T-helper 1 cell (primary cell): ENCODE data around the gene MXD4.

Experiments used
- DNase-seq, 5 donors: peaks; one replicate each; pipeline ENCODE4 v3.0.0-alpha.2; 2012 to 2020
- total RNA-seq, 4 donors: gene quantifications; one replicate each; lab custom pipeline; 2026; lab: John Stamatoyannopoulos, UW

The MXD4 gene, protein sequence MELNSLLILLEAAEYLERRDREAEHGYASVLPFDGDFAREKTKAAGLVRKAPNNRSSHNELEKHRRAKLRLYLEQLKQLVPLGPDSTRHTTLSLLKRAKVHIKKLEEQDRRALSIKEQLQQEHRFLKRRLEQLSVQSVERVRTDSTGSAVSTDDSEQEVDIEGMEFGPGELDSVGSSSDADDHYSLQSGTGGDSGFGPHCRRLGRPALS
- 80.7 to 113 (median 91.7) reads per million in 4 donors for total RNA-seq

DNA sequence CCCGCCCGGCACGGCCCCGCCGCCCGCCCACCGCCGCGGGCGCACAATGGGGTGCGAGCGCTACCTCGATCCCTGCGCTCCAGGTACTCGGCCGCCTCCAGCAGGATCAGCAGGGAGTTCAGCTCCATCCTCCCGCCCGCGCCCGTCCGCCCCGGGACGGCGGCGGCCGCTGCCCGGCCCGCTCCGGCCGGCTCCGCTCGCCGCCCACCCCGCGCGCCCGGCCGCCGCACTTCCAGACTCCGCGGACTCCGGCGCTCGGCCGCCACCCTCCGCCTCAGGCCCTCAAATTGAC, at the start of gene MXD4:
TSS of gene MXD4 (minus strand) at position 257 of the 292 bp plus-strand sequence. CDS start at position 128, 129 bp downstream.
- no peak for DNase-seq

DNA sequence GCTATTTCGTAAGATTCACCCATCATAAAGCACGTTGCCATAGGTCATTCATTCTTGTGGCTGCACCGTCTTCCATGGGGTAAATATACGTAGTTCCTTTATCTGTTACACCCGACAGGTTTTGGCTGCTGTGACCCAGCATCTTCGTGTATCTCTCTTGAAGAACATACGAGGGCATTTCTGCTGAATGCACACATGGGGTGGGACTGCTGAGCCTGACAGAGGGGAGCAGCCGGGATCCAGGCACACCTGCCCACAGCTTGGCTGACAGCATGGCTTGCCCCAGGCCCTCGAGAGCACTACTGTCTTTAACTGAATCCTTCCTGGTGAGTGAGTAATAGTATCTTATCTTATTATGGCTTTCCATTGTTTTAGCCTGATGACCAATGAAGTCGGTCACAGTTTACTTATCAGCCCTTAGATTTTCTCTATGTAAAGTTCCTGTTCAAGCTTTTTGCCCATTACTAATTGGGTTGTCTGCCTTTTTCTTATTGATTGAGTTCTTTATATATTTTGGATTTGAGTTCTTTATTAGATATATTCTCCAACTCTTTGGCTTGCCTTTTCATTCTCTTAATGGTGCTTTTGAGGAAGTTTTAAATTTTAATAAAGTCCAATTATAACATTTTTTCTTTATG, 45.0 kb upstream of the MXD4 start:
- DNase-seq: no peak

DNA sequence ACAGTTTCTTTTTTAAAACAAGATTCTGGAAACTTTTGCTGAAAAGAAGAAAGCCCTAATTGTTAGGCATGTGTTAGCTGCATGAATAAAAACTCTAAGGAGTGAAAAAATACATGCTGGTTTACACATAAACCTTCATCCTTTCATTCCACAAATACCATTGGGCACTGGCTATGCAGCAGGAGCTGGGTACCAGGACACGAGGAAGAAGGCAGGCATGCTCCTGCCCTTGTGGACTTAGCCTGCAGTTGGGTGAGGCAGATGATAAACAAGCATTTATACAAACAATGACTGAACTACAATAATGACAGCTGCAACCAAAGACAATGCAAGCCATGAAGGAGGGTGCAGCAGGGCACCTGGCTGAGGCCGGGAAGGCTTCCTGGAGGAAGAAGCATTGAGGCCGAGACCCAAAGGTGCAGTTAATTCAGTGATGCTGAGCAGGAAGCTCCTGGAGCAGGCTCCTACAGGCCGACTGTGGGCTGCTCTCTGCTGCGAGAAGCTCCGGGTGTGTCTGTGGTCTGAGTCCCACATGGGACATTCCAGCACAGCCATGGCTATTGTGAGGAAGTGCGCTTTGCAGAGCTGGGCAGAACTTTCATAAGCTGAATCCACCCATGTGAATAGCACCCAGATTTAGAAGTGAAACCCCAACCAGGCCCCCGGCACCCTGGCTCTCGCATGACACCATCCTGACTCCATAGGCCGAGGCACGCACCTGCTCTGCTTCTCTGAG, 44.0 kb upstream of the MXD4 start:
- DNase-seq: no peak

DNA sequence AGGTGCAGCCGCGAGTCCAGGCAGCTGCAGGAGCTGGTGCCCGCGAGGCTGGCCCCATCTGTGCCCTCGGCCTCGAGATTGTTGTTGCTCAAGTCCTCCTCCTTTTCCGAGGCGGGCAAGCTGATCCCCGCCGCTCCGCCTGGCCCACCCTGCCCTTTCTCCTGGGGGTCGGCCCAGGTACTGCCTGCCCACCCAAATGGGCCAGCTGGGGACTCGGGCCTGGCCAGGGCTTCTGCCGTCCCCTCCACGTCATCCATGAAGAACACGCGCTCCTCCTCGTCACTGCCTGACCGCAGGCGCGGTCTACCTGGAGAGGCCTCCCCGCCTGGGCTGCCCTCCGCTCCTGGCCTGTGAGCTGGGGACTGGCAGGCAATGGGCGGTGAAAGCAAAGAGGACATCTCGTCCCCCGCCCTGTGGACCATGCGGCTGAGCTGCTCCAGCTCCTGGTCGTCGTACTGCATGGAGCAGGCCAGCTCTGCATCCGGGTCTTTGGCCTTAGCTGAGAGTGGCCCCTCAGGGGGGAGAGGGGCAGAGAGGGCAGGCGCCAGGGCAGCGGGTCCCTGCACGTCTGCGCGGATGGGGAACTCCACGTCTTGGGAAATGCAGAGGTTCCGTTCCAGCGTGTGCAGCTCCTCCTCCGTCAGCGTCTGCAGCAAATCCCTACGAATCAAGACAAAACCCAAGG, 43.1 kb upstream of the MXD4 start:
- no peak for DNase-seq

DNA sequence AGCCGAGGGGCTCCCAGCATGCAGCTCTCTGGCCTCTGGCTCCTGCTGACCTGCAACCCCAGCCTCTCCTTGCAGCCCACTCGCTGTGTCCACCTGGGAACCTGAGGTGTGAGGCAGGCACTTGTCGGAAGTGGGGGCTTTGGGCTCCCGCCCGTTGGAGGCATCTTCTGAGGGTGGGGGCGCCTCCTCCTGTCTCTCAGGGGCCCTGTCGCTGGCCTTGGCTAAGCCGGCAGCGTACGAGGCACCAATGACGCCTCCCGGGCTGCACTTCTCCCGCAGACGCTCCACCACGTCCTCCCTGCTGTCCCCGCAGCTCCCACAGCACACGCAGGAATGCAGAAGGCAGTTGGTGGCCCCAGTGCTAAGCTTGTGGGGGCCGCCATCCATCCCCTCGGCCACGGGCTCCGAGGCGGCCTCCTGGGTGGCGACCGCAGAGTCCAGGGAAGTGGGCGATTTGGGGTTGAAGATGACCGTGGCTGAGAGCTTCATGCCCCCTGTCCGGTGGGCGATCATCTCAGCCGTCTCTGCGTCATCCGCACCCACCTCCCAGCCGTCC, 42.5 kb upstream of the MXD4 start:
- no peak for DNase-seq

DNA sequence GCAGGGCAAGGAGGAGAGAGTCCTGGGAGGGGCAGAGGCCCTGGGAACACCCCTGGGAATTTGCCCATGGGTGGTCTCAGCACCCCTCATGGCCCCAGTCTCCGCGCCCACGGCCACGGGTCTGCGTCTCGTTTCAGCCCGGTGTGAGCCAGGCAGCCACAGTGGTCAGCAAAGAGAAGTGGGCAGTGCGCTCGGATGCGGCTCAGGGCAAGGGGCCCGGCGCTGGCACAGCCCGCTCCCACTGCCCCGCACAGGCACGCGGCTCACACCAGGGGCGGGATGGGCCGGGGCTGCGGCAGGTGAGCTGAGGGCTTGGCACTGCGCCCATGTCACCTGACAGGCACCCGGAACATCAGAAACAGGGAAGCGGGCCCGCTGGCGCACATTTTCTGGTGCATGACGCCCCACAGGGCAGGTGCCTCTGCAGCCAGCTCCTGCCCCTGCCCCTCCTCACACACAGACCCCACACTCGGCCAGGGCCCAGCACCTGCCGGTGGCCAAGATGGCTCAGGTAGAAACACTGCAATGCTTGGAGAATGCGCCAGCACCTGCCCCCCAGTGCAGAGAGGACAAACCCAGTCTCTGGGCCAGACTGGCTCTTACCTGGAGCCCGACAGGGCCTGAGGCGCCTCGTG, 41.9 kb upstream of the MXD4 start:
- DNase-seq: no peak

DNA sequence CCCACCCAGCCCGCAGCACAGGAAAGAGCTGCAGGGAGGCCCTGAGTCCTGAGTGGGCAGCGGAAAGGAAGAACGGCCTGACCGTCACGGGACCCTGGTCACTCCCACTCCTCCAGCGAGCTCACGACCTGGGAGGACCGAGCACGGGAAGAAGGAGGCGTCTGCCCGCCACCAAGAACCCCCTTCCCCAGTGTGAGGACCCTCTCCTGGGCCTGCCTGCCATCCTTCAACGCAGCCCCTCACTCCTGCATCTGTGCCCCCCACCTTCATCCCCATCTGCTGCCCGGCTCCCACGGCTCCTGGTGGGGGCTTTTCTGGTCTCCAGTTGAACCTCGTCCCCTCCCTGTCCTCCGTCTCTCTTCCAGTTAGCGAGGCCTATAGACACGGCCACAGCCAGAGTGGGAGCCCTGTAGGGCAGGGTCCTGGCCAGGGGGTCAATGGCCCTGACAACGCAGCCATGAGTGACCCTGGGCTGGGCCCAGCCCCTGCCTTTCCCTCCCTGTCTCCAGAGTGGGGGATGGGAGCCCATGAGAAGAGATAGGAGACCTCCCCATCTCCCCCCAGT, 41.3 kb upstream of the MXD4 start:
- DNase-seq: no peak

DNA sequence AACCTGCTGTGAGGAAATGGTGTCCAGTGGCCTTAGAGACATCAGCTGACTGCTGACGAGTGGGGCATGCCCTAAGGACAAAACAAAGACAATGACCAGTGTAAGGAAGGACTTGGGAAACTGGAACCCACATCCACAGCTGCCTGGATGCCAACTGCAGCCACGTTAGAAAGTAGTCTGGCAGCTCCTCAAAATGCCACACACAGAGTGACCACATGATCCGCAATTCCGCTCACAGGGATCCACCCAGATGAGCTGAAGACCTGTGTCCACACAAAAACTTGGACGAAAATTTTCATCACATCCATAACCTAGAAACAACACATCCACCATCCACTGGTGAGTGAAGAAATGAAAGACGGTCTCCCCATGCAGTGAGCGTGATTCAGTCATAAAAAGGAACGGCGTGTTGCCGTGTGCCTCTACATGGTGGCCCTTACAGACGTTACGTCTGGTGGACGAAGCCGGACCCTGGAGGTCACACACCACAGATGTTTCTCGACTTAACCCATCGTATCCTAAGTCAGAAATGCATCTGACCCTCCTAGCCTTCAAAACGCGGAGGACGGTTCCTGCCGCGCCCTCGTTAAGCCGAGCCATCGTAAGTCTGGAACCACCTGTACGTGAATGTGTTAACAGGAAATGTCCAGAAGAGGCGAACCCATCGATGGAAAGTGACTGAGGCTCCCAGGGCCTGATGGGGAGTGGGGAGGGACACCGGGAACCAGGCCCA, 40.6 kb upstream of the MXD4 start:
- DNase-seq: no peak

DNA sequence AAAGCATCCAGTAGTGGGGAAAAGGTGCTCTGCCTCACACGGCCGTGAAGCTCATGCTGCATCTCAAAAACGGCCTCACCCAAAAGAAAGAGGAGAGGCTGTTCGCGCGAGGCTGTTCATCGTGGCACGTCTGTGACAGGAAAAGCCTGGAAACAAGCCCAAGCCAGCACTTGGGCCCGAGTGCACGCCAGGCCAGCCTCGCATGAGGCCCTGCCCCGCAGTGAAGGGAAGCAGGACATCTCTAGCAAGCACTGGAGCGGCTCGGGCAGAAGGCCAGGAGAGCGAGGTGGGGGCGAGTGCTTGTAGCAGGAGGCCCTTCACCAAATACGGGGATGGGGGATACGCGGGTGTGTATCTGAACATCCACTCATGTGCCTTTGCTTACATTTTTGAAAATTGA, 39.9 kb upstream of the MXD4 start:
- no peak for DNase-seq

DNA sequence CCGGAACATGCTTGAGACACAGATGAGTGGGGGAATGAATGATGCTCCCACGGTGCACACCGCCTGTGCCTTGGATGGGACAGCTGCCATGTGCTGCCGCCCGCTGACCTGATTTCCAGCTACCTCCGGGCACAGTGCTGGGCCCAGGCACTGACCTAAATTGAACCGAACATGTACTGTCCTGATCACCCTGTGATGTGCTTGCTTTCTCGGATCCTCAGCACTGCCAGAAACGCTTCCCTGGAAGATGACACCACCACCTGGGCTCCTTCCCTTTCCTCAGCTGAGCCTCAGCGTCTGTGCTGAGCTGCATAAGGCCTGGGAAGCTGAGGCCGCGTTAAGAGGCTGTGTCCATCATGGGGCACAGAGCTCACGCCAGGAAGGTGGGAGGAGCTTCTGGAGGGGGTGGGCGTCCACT, 39.3 kb upstream of the MXD4 start:
- no peak for DNase-seq

DNA sequence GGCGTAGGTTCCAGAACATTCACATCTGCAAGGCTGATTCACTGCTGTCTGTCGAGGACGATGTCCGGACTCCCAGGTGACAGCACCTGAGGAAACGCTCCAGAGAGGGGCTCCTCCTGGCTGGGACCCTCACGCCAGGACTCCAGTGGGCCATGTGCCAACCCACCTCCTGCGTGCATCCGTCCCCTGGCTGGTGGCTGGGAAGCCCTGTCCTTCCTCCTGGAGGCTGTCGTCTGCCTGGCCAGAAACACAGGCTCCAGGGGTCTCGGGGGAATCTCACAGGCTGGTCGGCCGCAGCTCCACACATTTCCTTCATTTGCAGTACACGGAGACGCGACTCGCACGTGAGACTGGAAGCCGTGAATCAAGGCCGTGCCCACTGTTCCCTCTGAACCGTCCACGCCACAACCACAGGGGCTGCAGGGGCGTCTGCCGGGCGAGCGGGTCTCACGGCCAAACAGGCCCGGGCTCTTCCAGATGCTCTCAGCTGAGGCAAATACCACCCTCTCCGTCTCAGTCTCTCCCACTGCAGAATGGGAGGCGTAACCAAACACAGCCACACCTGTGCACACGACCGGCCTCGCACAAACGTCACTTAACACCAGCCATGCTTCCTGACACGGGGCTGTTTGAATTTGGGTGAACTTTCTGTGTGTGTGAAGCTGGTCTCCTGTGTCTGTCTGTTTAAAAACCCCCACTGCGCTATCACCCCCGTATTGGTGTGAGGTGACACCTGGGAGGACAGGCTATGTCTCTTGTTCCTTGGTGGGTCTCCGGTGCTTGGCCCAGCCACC, 38.7 kb upstream of the MXD4 start:
- no peak for DNase-seq

DNA sequence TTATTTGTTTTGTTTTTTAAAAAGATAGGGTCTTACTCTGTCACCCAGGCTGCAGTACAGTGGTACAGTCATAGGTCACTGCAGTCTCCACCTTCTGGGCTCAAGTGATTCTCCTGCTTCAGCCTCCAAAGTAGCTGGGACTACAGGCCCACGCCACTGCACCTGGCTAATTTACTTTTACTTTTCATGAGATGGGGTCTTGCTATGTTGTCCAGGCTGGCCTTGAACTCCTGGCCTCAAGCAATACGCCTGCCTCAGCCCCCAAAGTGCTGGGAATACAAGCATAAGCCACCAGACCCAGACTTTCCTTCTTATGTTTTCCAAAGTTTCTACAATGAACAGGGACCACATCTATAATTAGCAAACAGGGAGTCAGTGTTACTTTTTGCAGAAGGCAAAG, 37.9 kb upstream of the MXD4 start:
- DNase-seq: no peak

DNA sequence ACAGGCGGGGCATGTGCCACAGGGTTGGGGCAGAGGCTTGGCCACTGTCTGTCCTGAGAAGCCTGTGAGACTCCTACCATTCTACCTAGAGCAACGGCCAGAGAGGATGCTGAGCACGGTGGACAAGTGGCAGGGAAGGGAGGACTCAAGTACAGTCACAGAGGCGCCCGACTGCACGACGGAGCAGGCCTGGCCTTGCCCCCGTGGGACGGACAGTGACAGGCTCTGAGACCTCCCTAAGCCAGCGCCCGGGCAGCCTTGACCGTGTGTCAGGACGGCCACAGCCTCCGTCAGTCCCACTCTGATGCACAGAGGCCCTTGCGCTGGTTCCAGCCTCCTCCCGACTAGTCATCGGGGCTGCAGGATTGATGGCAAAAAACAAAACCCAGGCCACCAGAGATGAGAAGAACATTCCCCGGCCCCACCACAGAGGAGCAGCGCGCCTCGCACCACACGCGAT, 36.7 kb upstream of the MXD4 start:
- DNase-seq: no peak

DNA sequence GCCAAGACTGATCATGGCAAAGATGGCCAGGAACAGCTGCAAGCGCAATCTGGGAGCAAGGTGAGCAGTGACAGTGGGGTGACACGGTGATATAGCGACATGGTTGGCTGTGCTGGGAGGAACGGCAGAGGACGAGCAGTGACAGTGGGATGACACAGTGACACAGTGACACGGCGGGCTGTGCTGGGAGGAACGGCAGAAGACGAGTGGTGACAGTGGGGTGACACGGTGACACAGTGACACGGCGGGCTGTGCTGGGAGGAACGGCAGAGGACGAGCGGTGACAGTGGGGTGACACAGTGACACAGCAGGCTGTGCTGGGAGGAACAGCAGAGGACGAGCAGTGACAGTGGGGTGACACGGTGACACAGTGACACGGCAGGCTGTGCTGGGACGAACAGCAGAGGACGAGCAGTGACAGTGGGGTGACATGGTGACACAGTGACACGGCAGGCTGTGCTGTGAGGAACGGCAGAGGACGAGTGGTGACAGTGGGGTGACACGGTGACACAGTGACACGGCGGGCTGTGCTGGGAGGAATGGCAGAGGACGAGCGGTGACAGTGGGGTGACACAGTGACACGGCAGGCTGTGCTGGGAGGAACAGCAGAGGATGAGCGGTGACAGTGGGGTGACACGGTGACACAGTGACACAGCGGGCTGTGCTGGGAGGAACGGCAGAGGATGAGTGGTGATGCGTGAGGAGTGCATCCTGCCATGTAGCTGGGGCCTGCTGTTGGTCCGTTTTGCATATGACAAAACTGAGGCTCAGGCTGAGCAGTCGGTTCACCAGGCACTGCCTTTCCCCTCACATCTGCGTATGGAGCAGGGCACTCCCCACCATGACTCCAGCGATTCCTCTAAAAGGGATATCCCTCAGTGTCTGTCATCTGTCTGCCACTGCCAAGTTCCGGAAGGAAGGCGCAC, 36.0 kb upstream of the MXD4 start:
- no peak for DNase-seq

DNA sequence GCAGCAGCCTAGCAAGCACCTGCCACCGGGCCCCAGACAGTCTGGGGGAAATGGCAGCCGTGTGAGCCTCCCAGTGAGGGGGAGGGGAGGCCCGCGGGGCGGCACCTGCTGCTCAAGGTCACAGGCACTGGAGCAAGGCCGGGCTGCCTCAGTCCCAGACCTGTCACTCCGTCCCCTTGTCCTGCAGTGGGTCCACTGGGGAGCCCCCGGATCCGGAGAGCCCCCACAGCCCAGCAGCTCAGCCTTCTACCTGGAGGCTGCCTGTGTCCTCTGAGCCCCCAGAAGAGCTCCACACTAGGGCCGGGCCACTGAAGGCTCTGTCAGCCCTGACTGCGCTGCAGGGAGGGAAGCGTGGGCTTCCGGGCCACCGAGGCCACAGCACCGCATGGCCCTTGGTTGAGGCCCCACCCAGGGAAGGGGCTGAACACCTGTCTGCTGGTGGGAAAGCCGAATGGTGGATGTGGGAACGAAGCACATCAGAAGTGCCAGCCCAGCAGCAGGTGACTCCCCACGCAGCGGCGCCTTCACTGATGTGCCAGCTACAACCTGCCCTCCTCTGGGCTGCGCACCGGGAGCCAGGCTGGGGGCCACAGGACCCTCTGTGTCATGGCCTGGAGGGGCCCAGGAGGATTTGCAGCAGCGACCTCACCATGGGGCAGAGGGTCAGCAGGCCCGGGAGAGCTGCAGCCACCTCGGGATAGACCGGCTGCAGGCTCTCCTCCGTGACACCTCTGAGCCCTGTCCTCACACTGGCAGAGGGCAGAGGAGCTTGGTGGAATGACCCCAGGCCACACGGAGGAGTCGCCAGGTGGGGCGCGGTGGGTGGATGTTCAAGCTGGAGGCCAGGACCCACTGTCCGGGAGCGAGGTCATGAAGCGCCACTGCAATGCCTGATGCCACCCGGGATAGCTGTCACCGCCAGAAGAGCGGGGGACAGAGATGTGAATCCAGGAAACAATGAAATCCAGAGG, 35.0 kb upstream of the MXD4 start:
- no peak for DNase-seq

DNA sequence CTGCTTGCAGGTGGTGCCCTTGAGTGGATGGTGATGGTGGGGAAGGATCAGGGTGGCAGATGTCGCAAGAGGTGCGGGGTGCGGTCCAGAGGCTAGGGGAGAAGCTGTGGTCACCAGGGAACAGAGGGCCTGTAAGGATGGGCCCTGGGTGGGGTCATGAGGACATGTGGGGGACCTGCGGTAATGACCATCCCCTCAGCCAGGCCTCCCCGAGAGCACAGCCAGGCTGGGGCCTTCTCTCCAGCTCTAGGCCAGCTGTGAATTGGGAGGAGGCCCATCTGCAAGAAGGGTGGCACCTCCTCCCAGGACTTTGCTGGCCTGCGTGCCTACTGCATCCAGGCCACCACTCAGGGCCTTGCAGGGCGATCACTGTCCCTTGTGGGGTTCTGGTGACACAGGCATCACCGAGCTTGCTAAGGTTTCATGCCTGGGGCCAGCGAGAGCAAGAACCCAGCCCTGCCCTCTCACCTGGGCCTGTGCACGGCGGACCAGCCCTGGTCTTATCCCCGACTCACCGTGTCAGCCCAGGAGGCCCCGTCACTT, 34.1 kb upstream of the MXD4 start:
- DNase-seq: no peak

DNA sequence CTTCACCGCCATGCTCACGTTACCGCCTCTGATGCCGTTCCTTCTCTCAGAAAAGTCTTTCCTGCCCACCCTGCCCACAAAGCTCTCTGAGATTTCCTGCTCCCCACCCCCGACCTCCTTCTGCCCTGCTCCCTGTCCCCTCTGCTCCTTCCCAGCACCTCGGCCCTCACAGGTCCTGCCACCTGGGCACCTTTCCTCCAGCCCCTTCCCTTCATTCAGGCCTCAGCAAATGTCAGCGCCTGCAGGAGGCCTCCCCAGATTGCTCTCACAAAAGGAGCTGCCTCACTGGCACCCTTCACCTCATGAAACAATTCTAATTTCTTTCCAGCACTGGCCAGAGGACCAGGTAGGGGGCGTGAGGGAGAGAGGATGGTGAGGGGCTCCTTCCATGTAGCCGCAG, 33.6 kb upstream of the MXD4 start:
- DNase-seq: no peak

DNA sequence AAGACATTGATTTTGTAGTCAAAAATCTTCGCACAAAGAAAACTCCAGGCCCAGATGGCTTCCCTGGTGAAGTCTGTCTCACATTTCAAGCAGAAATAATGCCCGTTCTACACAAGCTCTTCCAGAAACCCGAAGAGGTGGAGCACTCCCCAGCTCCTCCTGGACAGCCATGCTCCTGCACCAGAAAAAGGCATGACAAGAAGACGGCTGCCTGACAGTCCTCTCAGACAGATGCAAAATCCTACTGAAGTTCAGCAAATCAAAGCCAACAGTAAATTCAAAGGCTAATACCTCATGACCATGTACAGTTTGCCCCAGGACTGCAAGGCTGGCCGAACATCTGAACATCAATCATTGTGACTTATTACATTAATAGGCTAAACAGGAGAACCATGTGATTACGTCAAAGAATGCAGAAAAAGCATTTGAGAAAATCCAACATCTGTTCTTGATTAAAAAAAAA, 30.8 kb upstream of the MXD4 start:
- no peak for DNase-seq
